PC-3 (cell line): ENCODE measurements around the gene NEO1. TPM values are rescaled to one million over a fixed set of nuclear protein-coding genes. Genes with fewer than 3 reads are reported as not detected.

Experiments used
- ATAC-seq: fragments of 200-7000 bp; cut with Tn5 transposase; 2 replicates; pipeline ENCODE4 v1.9.1; 2020; ENCODE audit warnings: mild to moderate bottlenecking, moderate library complexity
- BruUV-seq: library from RNA; stranded (reverse); fragments of 400-500 nt; replicated peaks from 2 replicates; lab custom pipeline; 2021; lab: Mats Ljungman, UMichigan
- CTCF ChIA-PET: fragments of 300-600 bp; sonication (Branson Sonifier 250); formaldehyde crosslinking; loops from one replicate; lab custom pipeline; 2022; ENCODE audit warnings: antibody characterized with exemption; lab: Charles Lee
- POLR2A ChIA-PET: fragments of 300-600 bp; sonication (Branson Sonifier 250); formaldehyde crosslinking; loops from one replicate; lab custom pipeline; 2022; ENCODE audit warnings: antibody characterized with exemption; ENCODE audit not compliant: unreplicated experiment; lab: Charles Lee
- DNase-seq: peaks from one replicate; pipeline ENCODE4 v3.0.0-alpha.2; 2015
- H2AFZ ChIP-seq: fragments of 300-600 bp; sonication (generic); 2 replicates; pipeline ENCODE4 v1.6.0; 2016; ENCODE audit warnings: antibody characterized with exemption, low read length
- H3F3A ChIP-seq: fragments of 300-600 bp; sonication (generic); one replicate; pipeline ENCODE4 v1.6.0; 2017; ENCODE audit warnings: antibody characterized with exemption, low read length, control low read depth, mild to moderate bottlenecking; ENCODE audit not compliant: unreplicated experiment
- H3K27ac ChIP-seq: fragments of 300-600 bp; sonication (generic); 2 replicates; pipeline ENCODE4 v1.5.1; 2016; ENCODE audit warnings: mild to moderate bottlenecking, low read length
- H3K27me3 ChIP-seq: fragments of 300-600 bp; sonication (generic); 2 replicates; pipeline ENCODE4 v1.6.1; 2016; ENCODE audit warnings: low read length, mixed read lengths
- H3K36me3 ChIP-seq: fragments of 300-600 bp; sonication (generic); 2 replicates; pipeline ENCODE4 v1.6.1; 2016; ENCODE audit warnings: low read depth, mixed run types, low read length, mixed read lengths
- H3K4me1 ChIP-seq: fragments of 300-600 bp; sonication (generic); 2 replicates; pipeline ENCODE4 v1.5.1; 2016; ENCODE audit warnings: low read length; ENCODE audit not compliant: insufficient read depth
- H3K4me2 ChIP-seq: fragments of 300-600 bp; sonication (generic); 2 replicates; pipeline ENCODE4 v1.6.0; 2016; ENCODE audit warnings: low read length
- H3K4me3 ChIP-seq: fragments of 300-600 bp; sonication (generic); 2 replicates; pipeline ENCODE4 v1.5.1; 2016; ENCODE audit warnings: mild to moderate bottlenecking, low read length, mixed read lengths
- H3K79me2 ChIP-seq: fragments of 300-600 bp; sonication (generic); 2 replicates; pipeline ENCODE4 v1.6.1; 2017; ENCODE audit warnings: low read length, mixed read lengths
- H3K9ac ChIP-seq: fragments of 300-600 bp; sonication (generic); 2 replicates; pipeline ENCODE4 v1.6.0; 2016; ENCODE audit warnings: mild to moderate bottlenecking, low read length
- H3K9me2 ChIP-seq: fragments of 300-600 bp; sonication (generic); replicated peaks from 2 replicates; pipeline ENCODE4 v1.6.1; 2016; ENCODE audit warnings: mixed run types, low read length, mixed read lengths
- H3K9me3 ChIP-seq: fragments of 300-600 bp; sonication (generic); 2 replicates; pipeline ENCODE4 v1.6.1; 2016; ENCODE audit warnings: low read length, mixed read lengths
- H4K20me1 ChIP-seq: fragments of 300-600 bp; sonication (generic); 2 replicates; pipeline ENCODE4 v1.6.1; 2016; ENCODE audit warnings: low read length, mixed read lengths
- CTCF ChIP-seq: fragments of 300-600 bp; sonication (generic); conservative IDR thresholded peaks from 2 replicates; pipeline ENCODE4 v1.5.1; 2017; ENCODE audit warnings: antibody characterized with exemption, low read depth, mild to moderate bottlenecking, low read length
- EZH2 ChIP-seq: fragments of 300-600 bp; sonication (generic); IDR thresholded peaks from one replicate; pipeline ENCODE4 v1.6.1; 2017; ENCODE audit warnings: antibody characterized with exemption, mild to moderate bottlenecking, low read length; ENCODE audit not compliant: unreplicated experiment
- EZH2phosphoT487 ChIP-seq: fragments of 300-600 bp; sonication (generic); IDR thresholded peaks from 2 replicates; pipeline ENCODE4 v1.6.1; 2018; ENCODE audit warnings: mild to moderate bottlenecking, antibody characterized with exemption, low read length, borderline replicate concordance
- intact Hi-C: fragments of 100-400 bp; cut with micrococcal nuclease; formaldehyde crosslinking; loops from 2 replicates; pipeline ENCODE4 v1.9.0; 2023
- total RNA-seq: library from RNA; depleted of rRNA; stranded (reverse); fragments of >200 nt; gene quantifications from 2 replicates; pipeline ENCODE4 v1.2.3, GENCODE V29; 2014

Gene NEO1
- total RNA-seq, 1 experiment from 2014 or later, result 1.2 TPM

- CTCF ChIA-PET, result no interaction called here
Observed at GRCh38 chr15:73322665-73323373, 270.6 kb downstream of the NEO1 start.

GRCh38 chr15:73323374-73323955, 271.2 kb downstream of the NEO1 start:
- BruUV-seq, result no TSS peak
- H3K79me2 ChIP-seq, result no peaks in the 10 kb centered on the region

More at GRCh38 chr15:73322665-73323373, 270.6 kb downstream of the NEO1 start:
- H3F3A ChIP-seq, result no peaks in the 10 kb centered on the region
- H3K27me3 ChIP-seq, result no peaks in the 10 kb centered on the region
- no peak overlapping the region for H3K4me3 ChIP-seq
- no peaks in the 10 kb centered on the region for H4K20me1 ChIP-seq
- intact Hi-C loops, result no loop called here
- H3K4me1 ChIP-seq, result no peaks in the 10 kb centered on the region
- no peak overlapping the region for H3K9ac ChIP-seq
- TF ChIP-seq CTCF (no peak), EZH2 (no peak), EZH2phosphoT487 (no peak)
- ATAC-seq (no peak), DNase-seq (no peak)
- H2AFZ ChIP-seq, result no peak overlapping the region
- no peaks in the 10 kb centered on the region for H3K9me2 ChIP-seq
- no TSS peak for BruUV-seq
- no peaks in the 10 kb centered on the region for H3K9me3 ChIP-seq
- H3K4me2 ChIP-seq, result no peak overlapping the region
- POLR2A ChIA-PET, result no interaction called here
- H3K79me2 ChIP-seq, result no peaks in the 10 kb centered on the region
- no peaks in the 10 kb centered on the region for H3K36me3 ChIP-seq
- H3K27ac ChIP-seq, result no peak overlapping the region

GRCh38 chr15:73323956-73324355, 271.7 kb downstream of the NEO1 start:
- no peaks in the 10 kb centered on the region for H3K9me3 ChIP-seq
- no peak overlapping the region for H2AFZ ChIP-seq
- no peak overlapping the region for H3K4me2 ChIP-seq
- no peaks in the 10 kb centered on the region for H3K9me2 ChIP-seq
- no peaks in the 10 kb centered on the region for H3K4me1 ChIP-seq
- DNase-seq, result no peak
- no peak for TF ChIP-seq EZH2phosphoT487
- TF ChIP-seq CTCF, result no peak
- TF ChIP-seq EZH2, result no peak
- no peak overlapping the region for H3K27ac ChIP-seq
- intact Hi-C loops, result no loop called here
- H3K9ac ChIP-seq, result no peak overlapping the region
- ChIA-PET CTCF (no interaction called here), POLR2A (no interaction called here)
- H3K4me3 ChIP-seq, result no peak overlapping the region
- H3F3A ChIP-seq, result no peaks in the 10 kb centered on the region
- H3K79me2 ChIP-seq, result no peaks in the 10 kb centered on the region
- BruUV-seq, result no TSS peak
- H3K27me3 ChIP-seq, result no peaks in the 10 kb centered on the region
- no peaks in the 10 kb centered on the region for H4K20me1 ChIP-seq
- H3K36me3 ChIP-seq, result no peaks in the 10 kb centered on the region
- ATAC-seq, result no peak

More at GRCh38 chr15:73323374-73323955, 271.2 kb downstream of the NEO1 start:
- Histone ChIP-seq H4K20me1 (no peaks in the 10 kb centered on the region), H3K4me2 (no peak overlapping the region), H3K4me3 (no peak overlapping the region), H3K36me3 (no peaks in the 10 kb centered on the region), H3K27me3 (no peaks in the 10 kb centered on the region), H3F3A (no peaks in the 10 kb centered on the region), H3K9me3 (no peaks in the 10 kb centered on the region), H3K27ac (no peak overlapping the region), H3K9ac (no peak overlapping the region), H3K9me2 (no peaks in the 10 kb centered on the region), H2AFZ (no peak overlapping the region), H3K4me1 (no peaks in the 10 kb centered on the region)
- ATAC-seq (no peak), DNase-seq (no peak)
- TF ChIP-seq EZH2, result no peak
- CTCF ChIA-PET, result no interaction called here
- intact Hi-C loops, result no loop called here
- POLR2A ChIA-PET, result no interaction called here
